HL-60 (cell line): ENCODE results near the gene HSPA4.

Experiments used
- TF ChIP-seq, protein P1 (sequence below): IDR thresholded peaks from one replicate; pipeline ENCODE4 v1.5.1; 2011; ENCODE audit warnings: low read length, control low read depth, inconsistent platforms; ENCODE audit not compliant: insufficient read depth
- TF ChIP-seq, protein P2 (sequence below): IDR thresholded peaks from 2 replicates; pipeline ENCODE4 v1.6.1; 2012; ENCODE audit warnings: low read depth; ENCODE audit not compliant: insufficient replicate concordance

DNA sequence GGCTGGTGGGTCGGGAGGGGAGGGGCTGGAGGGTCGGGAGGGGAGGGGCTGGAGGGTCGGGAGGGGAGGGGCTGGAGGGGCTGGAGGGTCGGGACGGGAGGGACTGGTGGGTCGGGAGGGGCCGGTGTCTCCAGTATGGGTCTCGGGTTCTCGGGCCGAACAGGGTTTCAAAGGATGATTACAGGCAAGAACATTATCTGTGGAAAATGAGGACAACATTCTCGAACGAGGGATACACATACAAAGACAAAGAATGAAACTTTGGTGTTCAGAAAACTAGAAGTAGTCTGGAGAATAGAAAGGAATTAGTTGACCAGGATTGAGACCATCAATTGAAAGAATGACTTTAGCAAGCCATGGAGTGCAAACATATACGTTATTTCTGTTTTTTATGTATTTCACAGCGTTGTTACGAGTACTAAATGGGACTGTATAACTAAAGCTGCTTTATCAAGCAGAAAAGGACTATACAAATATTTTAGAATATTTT is 25.1 kb upstream of the HSPA4 start:
- TF ChIP-seq, protein P1, sequence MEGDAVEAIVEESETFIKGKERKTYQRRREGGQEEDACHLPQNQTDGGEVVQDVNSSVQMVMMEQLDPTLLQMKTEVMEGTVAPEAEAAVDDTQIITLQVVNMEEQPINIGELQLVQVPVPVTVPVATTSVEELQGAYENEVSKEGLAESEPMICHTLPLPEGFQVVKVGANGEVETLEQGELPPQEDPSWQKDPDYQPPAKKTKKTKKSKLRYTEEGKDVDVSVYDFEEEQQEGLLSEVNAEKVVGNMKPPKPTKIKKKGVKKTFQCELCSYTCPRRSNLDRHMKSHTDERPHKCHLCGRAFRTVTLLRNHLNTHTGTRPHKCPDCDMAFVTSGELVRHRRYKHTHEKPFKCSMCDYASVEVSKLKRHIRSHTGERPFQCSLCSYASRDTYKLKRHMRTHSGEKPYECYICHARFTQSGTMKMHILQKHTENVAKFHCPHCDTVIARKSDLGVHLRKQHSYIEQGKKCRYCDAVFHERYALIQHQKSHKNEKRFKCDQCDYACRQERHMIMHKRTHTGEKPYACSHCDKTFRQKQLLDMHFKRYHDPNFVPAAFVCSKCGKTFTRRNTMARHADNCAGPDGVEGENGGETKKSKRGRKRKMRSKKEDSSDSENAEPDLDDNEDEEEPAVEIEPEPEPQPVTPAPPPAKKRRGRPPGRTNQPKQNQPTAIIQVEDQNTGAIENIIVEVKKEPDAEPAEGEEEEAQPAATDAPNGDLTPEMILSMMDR, result no peak
- TF ChIP-seq, protein P2, sequence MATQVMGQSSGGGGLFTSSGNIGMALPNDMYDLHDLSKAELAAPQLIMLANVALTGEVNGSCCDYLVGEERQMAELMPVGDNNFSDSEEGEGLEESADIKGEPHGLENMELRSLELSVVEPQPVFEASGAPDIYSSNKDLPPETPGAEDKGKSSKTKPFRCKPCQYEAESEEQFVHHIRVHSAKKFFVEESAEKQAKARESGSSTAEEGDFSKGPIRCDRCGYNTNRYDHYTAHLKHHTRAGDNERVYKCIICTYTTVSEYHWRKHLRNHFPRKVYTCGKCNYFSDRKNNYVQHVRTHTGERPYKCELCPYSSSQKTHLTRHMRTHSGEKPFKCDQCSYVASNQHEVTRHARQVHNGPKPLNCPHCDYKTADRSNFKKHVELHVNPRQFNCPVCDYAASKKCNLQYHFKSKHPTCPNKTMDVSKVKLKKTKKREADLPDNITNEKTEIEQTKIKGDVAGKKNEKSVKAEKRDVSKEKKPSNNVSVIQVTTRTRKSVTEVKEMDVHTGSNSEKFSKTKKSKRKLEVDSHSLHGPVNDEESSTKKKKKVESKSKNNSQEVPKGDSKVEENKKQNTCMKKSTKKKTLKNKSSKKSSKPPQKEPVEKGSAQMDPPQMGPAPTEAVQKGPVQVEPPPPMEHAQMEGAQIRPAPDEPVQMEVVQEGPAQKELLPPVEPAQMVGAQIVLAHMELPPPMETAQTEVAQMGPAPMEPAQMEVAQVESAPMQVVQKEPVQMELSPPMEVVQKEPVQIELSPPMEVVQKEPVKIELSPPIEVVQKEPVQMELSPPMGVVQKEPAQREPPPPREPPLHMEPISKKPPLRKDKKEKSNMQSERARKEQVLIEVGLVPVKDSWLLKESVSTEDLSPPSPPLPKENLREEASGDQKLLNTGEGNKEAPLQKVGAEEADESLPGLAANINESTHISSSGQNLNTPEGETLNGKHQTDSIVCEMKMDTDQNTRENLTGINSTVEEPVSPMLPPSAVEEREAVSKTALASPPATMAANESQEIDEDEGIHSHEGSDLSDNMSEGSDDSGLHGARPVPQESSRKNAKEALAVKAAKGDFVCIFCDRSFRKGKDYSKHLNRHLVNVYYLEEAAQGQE, result no peak
